ENCODE results near the gene GGCT.

DNA sequence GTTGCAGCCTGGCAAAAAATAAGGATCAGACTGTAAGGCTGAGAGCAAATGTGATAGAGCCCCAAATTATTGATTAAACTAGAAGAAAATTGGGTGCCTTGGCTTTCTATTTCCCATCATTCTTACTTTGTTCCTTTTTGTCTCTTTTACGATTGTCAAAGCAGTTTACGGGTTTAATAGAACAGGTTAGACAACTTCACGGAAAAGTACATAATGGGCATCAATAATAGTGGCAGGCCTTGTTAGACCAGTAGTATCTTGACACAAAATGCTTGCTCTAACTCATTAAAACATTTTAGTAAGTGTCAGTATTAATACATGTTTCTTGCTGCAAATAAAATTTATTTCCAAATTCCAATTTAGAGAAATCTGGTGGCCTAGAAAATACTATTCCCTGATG lies 14.5 kb upstream of the GGCT start:
- TF ChIP-seq POLR2AphosphoS5 (IDR thresholded peaks at IDR 0.05) (no peak), POLR2A (IDR thresholded peaks at IDR 0.05) (no peak)
